ENCODE data around the gene PLOD3. TPM values are rescaled to one million over a fixed set of nuclear protein-coding genes. Genes with fewer than 3 reads are reported as not detected.
A peak's percentile ranks its signal among the peaks of the same experiment; 100 is the strongest.

PLOD3 gene
- total RNA-seq, 2 donors from 2014 or later = 39.0 to 44.7 TPM

DNA sequence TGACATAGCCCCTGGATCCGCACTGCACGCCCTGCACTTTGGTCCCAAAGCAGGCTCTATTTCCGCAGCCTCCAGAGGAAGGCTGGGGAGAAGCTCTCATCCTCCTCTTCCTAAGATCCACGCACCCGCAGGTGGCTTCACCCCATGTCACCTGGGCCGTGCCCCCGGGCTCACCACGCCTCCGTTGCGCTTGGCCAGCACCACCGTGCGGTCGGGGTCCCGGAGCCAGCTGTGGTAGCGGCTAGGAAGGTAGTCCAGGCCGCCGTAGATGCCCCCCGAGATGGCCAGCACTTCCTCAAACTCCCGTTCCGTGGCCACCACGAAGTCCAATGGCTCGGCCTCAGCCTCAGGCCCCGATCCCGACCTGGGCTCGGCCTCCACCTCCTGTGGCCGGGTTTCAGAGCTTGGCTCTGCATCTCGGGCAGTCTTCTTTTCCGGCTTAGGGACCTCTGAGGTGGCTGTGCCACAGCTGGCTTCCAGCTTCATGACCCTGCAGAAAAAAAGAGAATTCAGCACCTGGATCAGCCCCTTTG, 43.0 kb downstream of the PLOD3 start:
- no peaks in the 10 kb centered on the region for H3K9me3 ChIP-seq (ENCODE audit: control insufficient read depth, low read length, poor library complexity, severe bottlenecking)
- Mint-ChIP-seq H3K36me3 (ENCODE audit: low read depth) (peaks cover 10% of the 10 kb centered on the region), H3K4me3 (peak overlapping the region; percentile 67), H3K4me1 (peaks cover 38% of the 10 kb centered on the region), H3K27me3 (peaks cover 82% of the 10 kb centered on the region), H3K27ac (peak overlapping the region; percentile 82)
- DNase-seq (no peak), ATAC-seq (no peak)

DNA sequence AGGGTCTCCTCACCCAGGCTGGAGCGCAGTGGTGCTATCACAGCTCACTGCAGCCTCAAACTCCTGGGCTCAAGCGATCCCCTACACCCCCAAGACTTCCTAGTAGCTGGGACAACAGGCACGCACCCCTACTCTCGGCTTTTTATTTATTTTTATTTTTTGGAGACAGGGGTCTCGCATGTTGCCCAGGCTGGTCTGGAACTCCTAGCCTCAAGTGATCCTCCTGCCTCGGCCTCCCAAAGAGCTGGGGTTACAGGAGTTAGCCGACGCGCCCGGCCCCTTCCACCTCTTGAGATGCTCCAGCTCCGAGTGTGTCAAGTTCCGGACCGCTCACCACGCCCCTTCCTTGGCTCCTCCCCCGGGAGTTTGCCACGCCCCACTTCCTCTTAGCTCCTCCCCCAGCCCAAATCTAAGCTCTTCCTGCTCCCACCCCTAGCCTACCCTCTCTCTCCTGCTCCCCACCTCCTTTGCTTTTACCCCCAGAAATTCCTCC, 43.6 kb downstream of the PLOD3 start:
- Mint-ChIP-seq H3K27ac (peak overlapping the region; percentile 82), H3K27me3 (peaks cover 84% of the 10 kb centered on the region), H3K36me3 (ENCODE audit: low read depth) (peaks cover 13% of the 10 kb centered on the region), H3K4me1 (peaks cover 39% of the 10 kb centered on the region), H3K4me3 (peak overlapping the region; percentile 82)
- peak; percentile 35 to 51 (median 49) for DNase-seq
- ATAC-seq = peak; percentile 56
- no peaks in the 10 kb centered on the region for H3K9me3 ChIP-seq (ENCODE audit: control insufficient read depth, low read length, poor library complexity, severe bottlenecking)

DNA sequence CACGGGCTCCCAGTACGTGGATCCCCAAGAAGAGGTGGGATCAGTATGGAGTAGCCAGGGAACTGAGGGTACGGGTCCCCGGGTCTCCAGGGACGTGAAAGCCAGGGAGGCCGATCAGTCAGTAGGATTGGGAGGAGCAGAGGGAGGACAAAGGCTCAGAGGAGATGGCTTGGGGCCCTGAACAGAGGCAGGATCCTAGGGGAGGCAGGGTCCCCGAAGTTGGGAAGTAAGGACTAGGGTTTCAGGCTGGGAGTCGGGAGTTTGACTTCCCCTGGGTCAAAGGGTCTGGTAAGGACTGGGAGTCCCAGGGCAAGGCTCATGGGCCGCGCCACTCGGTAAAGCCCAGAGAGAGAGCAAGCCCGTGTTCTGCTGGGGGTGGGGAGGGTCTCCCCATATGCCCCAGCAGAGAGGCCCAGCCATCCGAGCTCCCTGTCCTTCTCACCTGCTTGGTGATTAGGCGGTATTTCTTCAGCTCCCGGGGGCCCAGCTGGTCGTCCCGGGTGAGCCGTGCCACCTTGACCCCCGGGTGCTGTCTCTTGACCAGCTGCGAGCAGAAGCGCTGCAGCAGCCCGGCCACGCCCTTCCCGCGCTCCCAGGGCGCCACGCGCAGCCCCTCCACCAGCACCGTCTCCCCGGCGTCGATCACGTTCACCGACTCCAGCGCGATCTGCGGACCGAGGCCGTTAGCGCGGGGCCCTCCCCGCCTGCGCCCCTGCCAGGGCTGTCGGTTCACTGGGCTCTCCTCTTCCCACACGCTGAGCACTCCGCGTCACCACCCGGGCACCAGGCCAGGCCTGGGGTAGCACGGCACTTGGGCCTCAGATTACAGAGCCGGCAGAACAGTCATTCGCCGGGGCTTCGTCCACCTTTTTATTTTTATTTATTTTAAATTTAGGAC, 44.3 kb downstream of the PLOD3 start:
- peak overlapping the region; percentile 82 for H3K27ac Mint-ChIP-seq
- ATAC-seq = no peak
- peaks cover 17% of the 10 kb centered on the region for H3K36me3 Mint-ChIP-seq (ENCODE audit: low read depth)
- H3K4me1 Mint-ChIP-seq = peaks cover 43% of the 10 kb centered on the region
- no peaks in the 10 kb centered on the region for H3K9me3 ChIP-seq (ENCODE audit: control insufficient read depth, low read length, poor library complexity, severe bottlenecking)
- peak overlapping the region; percentile 82 for H3K4me3 Mint-ChIP-seq
- H3K27me3 Mint-ChIP-seq = peaks cover 88% of the 10 kb centered on the region
- DNase-seq = no peak

DNA sequence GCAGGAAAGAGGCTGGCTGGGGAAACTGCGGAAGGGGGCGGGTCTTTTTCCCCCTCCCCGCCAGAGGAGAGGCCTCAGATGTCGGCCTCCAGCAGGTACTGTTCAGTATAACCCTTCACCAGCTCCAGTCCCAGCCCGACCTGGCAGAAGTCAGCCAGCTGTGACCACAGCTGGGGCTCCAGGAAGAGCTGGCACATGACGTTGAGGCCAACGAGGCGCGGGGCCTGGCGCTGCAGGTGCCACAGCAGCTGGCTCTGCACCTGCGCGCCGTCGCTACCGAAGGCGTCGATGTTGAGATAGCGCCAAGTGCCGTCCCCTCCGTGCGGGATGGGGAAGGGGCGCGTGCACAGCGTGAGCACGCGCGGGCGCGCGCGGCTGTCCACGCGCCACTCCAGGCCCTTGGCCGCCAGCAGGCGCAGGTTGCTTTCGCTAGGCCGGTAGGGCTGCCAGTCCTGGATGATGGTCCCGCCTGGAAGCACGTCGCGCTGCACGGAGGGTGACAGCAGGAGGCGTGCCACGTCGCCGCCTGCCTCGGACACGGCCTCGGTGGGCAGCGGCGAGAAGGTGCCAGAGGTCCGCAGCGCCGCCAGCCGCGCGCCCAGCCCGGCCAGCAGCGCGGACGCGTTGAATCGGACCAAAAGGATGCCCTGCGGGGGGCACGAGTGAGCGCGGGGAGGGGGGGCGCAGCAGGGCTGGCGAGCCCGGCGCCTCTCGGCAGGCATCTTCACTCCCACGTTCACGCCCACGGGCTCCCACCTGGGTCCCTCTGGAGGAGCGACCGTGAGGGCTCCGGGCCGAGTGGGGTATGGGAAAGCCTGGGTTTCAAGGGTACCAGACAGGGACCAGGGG, 45.2 kb downstream of the PLOD3 start:
- Mint-ChIP-seq H3K4me1 (peaks cover 47% of the 10 kb centered on the region), H3K36me3 (ENCODE audit: low read depth) (peaks cover 18% of the 10 kb centered on the region), H3K27ac (no peak overlapping the region), H3K27me3 (peaks cover 88% of the 10 kb centered on the region), H3K4me3 (peak overlapping the region; percentile 87)
- DNase-seq (peak in 1 of 3 donors; percentile 21), ATAC-seq (peak; percentile 33)
- no peaks in the 10 kb centered on the region for H3K9me3 ChIP-seq (ENCODE audit: control insufficient read depth, low read length, poor library complexity, severe bottlenecking)

DNA sequence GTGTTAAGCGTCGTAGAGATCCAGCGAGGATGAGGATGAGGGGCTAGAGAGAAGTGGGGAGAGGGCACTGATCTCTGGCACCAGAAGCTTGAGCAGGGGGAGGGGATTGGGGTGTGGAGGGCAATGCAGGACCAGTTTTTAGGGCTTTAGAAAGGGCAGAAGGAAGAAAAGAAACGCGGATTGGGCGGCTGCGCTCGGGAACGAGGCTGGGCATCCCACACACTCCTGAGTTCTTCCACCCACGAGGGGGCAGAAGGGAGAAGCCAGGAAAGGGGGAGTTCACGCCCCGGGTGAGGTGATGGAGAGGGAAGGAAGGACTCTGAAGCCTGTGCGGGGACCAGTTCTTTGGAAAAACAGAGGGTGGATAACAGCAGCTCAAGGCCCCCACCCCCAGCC, 45.9 kb downstream of the PLOD3 start:
- Mint-ChIP-seq H3K4me1 (peaks cover 50% of the 10 kb centered on the region), H3K27ac (peak overlapping the region; percentile 92), H3K27me3 (peaks cover 87% of the 10 kb centered on the region), H3K36me3 (ENCODE audit: low read depth) (peaks cover 19% of the 10 kb centered on the region), H3K4me3 (peak overlapping the region; percentile 87)
- H3K9me3 ChIP-seq (ENCODE audit: control insufficient read depth, low read length, poor library complexity, severe bottlenecking) = no peaks in the 10 kb centered on the region
- no peak for DNase-seq
- ATAC-seq = no peak

DNA sequence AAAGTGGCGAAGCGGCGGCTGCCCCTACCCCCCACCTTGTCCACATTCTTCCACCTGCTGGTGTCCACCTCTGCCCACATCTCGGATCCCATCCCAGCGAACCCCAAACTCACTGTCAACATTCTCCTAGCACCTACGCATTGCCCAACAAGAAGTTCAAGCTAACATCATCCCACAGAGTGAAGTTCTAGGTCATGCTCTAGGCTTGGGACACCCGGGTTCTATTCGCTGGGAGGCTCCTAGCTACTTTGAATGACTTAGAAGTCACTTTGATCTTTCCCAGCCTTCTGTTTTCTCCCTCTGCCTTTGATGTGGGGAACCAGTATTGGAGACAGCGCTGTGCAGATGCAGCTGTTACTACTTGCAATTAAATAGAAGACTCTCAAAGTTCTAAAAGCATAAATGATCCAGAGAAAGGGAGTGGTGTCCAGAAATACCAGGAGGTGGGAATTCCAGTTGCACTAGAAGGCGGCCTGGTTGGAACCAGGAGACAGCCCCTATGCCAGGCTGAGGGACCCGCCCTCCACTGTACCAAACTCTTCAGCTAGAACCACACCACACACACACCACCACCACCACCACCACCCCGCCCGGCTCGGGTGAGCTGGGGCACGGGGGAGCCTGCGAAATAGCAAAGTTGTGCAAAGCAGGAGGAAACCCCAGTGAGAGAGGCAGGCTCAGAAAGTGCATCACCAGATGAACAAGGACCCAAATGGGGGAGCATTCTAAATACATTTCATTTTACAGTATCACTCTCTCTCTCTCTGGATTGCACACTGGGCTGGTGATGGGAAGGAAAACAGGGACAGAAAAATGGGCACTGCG, 46.6 kb downstream of the PLOD3 start:
- H3K27me3 Mint-ChIP-seq = peaks cover 85% of the 10 kb centered on the region
- no peaks in the 10 kb centered on the region for H3K9me3 ChIP-seq (ENCODE audit: control insufficient read depth, low read length, poor library complexity, severe bottlenecking)
- H3K4me1 Mint-ChIP-seq = peaks cover 54% of the 10 kb centered on the region
- peak overlapping the region; percentile 87 for H3K4me3 Mint-ChIP-seq
- DNase-seq (no peak), ATAC-seq (peak; percentile 65)
- peaks cover 19% of the 10 kb centered on the region for H3K36me3 Mint-ChIP-seq (ENCODE audit: low read depth)
- H3K27ac Mint-ChIP-seq = peak overlapping the region; percentile 92

DNA sequence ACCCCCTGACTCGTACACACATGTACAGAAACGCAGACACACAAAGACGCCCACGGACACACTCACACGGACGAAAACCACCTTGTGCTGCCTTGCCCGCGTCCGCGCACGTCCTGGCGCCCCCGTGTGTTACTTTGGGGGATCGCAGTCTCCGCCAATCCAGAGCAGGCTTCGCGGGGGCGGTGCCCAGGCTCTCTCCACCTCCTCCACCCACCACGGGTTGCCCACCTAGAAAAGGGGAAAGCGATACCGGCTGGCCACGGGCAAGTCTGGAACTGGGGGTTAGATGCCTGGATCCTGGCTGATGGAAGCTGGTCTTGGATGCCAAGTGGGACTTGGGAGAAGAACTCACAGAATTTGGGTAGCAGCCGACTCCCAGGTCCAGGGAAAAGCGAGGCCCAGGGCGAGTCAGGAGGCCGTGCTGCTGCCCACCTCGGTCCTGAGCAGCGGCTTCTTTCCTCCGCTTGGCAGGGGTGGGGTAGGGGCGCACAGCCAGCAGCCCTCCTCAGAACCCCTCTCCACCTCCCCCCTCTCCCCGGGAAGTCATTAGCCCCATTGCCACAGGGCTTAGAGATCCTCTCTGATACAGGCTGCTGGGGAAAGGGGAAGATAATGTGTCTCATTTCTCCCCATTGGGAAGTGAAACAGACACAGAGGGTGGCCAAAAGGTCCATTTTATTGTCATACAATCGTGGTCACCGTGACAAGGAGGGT, 47.4 kb downstream of the PLOD3 start:
- ATAC-seq (peak; percentile 61), DNase-seq (peak; percentile 70 to 82 (median 71))
- peaks cover 84% of the 10 kb centered on the region for H3K27me3 Mint-ChIP-seq
- peak overlapping the region; percentile 92 for H3K27ac Mint-ChIP-seq
- peak overlapping the region; percentile 63 for H3K4me3 Mint-ChIP-seq
- H3K4me1 Mint-ChIP-seq = peaks cover 61% of the 10 kb centered on the region
- no peaks in the 10 kb centered on the region for H3K9me3 ChIP-seq (ENCODE audit: control insufficient read depth, low read length, poor library complexity, severe bottlenecking)
- H3K36me3 Mint-ChIP-seq (ENCODE audit: low read depth) = peaks cover 19% of the 10 kb centered on the region

DNA sequence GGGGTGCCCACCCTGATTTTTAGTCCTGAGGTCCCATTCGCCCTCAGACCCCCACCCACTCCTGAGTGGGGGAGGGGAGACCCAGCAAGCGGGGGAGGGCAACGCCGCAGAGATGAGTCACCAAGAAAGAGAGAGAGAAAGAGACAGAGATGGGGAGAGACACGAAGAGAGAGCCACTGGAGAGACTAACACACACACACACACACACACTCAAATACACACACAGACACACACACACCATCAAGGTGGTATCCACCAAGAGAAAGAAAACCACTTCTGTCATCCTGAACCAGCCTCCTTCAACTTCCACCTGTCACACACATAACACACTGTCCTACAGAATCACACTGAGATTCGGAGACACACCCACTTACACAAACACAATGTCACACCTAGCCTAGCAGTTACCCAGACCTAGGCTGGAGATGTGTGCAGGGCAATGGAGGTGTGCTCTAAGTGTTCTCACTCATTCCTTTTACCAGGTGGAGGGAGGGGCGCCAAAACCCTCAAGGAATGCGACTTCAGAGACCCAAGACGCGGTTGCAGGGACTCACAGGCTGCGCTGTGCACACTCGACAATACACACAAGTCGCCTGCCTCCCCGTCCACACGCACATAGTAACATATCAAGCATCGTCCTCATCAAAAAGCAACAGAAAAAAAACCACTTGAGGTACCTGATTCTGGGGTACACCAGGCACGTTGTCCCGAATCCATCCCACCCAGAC, 48.1 kb downstream of the PLOD3 start:
- H3K27me3 Mint-ChIP-seq = peaks cover 84% of the 10 kb centered on the region
- no peaks in the 10 kb centered on the region for H3K9me3 ChIP-seq (ENCODE audit: control insufficient read depth, low read length, poor library complexity, severe bottlenecking)
- DNase-seq (no peak), ATAC-seq (no peak)
- peaks cover 58% of the 10 kb centered on the region for H3K4me1 Mint-ChIP-seq
- peak overlapping the region; percentile 63 for H3K4me3 Mint-ChIP-seq
- H3K36me3 Mint-ChIP-seq (ENCODE audit: low read depth) = peaks cover 19% of the 10 kb centered on the region
- H3K27ac Mint-ChIP-seq = peak overlapping the region; percentile 45

DNA sequence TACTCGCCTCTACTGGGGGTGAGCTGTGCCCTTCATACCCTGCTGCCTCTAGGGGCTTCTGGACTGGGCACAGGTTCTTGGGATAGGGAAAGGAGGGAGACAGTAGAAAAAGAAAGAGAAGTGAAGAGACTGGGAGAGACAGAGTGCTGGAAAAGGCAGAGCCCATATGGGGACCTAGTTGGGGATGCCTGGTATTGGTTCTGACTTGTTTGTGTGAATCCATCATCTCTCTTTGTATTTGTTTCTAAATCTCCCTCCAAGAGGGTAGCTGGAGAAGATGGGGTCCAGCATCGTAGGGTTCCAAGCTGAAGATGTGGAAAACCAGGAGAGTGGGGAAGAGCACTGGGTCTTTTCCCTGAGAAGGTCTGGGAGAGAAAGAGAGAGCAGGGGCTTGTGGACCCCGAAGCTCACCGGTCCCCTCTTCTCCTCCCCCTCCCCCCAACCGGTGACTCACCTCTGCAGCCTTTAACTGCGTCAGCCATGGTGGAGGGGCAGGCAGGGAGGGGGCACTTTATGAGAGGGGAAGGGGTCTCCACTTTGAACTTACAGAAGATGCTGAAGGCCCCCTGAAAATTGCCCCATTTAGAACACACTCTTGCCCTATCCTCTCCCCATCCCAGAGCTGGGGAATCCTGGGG, 48.9 kb downstream of the PLOD3 start:
- Mint-ChIP-seq H3K4me1 (peaks cover 56% of the 10 kb centered on the region), H3K27ac (peak overlapping the region; percentile 37), H3K36me3 (ENCODE audit: low read depth) (peaks cover 15% of the 10 kb centered on the region), H3K27me3 (peaks cover 77% of the 10 kb centered on the region), H3K4me3 (no peak overlapping the region)
- no peaks in the 10 kb centered on the region for H3K9me3 ChIP-seq (ENCODE audit: control insufficient read depth, low read length, poor library complexity, severe bottlenecking)
- no peak for DNase-seq
- no peak for ATAC-seq

DNA sequence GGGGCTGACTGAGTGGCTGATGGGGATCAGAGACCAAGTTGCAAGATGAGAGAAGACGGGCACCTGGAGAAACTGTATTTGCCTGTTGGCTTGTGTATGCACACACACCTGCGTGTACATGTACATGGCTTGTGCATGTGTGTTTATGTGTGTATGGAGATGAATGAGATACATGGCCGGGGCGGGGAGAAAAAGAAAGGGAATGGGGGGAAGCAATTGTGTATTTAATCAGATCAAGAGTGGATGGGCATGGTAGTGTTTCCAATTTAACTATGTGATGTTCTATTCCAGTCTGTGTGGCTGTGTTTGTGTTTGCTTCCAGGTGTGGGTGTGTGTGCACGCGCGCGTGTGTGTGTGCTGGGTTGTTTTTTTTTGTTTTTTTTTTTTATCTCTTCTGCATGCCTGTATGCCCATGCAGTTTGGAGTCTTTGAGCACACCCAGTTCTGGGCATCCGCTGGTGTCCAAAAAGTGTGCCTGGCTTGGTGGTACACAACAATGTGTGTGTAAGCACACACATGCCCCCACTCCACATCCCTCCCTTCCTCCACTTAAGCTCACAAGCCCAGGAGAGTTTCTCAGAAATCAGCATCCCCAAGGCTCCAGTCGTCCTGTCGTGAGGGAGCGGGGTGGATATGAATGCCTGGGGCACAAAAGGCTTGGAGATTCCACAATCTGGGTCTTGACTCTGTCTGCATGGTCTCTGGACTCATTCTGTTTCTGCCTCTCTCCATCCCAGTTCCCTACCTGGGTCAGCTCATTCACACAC, 49.6 kb downstream of the PLOD3 start:
- no peak for ATAC-seq
- peak overlapping the region; percentile 37 for H3K27ac Mint-ChIP-seq
- H3K36me3 Mint-ChIP-seq (ENCODE audit: low read depth) = peaks cover 15% of the 10 kb centered on the region
- H3K27me3 Mint-ChIP-seq = peaks cover 74% of the 10 kb centered on the region
- peaks cover 56% of the 10 kb centered on the region for H3K4me1 Mint-ChIP-seq
- H3K4me3 Mint-ChIP-seq = no peak overlapping the region
- DNase-seq = no peak
- H3K9me3 ChIP-seq (ENCODE audit: control insufficient read depth, low read length, poor library complexity, severe bottlenecking) = no peaks in the 10 kb centered on the region
